Measurements from ENCODE around the gene GTPBP4.

GRCh38 chr10:987620-987869, 689 bp upstream of the GTPBP4 start:
- TF ChIP-seq, protein P1, sequence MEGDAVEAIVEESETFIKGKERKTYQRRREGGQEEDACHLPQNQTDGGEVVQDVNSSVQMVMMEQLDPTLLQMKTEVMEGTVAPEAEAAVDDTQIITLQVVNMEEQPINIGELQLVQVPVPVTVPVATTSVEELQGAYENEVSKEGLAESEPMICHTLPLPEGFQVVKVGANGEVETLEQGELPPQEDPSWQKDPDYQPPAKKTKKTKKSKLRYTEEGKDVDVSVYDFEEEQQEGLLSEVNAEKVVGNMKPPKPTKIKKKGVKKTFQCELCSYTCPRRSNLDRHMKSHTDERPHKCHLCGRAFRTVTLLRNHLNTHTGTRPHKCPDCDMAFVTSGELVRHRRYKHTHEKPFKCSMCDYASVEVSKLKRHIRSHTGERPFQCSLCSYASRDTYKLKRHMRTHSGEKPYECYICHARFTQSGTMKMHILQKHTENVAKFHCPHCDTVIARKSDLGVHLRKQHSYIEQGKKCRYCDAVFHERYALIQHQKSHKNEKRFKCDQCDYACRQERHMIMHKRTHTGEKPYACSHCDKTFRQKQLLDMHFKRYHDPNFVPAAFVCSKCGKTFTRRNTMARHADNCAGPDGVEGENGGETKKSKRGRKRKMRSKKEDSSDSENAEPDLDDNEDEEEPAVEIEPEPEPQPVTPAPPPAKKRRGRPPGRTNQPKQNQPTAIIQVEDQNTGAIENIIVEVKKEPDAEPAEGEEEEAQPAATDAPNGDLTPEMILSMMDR (conservative IDR thresholded peaks at IDR 0.05; ENCODE audit: low read depth, low read length) = no peak
- TF ChIP-seq EZH2 (IDR thresholded peaks at IDR 0.05; ENCODE audit: borderline replicate concordance, low read depth, low read length, poor library complexity, severe bottlenecking) = no peak
